VCaP (cell line): ENCODE data around the gene ZMYM4.

Experiments used
- H3K27ac ChIP-seq: fragments of 450-650 bp; 2 replicates; pipeline ENCODE4 v1.5.1; 2017
- TF ChIP-seq, protein P1 (sequence below): fragments of 450-650 bp; conservative IDR thresholded peaks from 2 replicates; pipeline ENCODE4 v1.5.1; 2017; ENCODE audit warnings: mild to moderate bottlenecking, moderate library complexity

The ZMYM4 gene

DNA sequence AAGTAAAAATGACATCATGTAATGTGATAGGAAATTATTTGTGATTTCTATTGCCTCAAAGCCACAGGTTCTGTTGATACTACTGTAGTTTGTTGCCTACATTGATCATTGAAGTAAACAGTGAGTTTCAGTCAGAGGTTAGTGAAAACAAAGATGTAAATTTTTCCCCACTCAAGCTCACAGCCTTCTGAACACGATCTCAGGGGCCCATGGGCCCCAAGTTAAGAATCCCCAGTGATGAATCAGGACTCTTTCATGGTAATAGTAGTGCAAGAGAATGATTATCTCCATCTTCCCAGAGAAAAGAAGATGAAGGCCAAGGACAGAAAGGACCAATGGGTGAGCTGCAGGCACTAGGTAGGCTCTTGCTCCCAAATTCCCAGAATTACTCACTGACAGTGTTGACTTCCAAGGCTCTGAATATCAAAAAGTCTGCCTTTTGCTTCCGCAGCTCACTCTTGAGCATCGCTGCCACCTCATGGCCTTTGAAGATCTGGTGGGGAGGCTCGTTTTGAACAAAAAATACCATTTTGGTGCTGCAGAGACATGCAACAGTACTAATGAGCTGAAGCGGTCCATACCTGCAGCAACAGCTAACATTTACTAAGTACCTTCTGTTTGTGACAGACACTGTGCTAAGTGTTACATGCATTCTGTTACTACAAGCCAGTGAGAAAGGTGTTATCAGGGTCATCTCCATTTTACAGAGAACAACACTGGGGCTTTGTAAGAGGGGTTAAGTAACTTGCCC lies 175.4 kb downstream of the ZMYM4 start:
- H3K27ac ChIP-seq: 0 out of 2 replicates have a peak overlapping the region, but pooled peaks have one; percentile 3
- TF ChIP-seq, protein P1, sequence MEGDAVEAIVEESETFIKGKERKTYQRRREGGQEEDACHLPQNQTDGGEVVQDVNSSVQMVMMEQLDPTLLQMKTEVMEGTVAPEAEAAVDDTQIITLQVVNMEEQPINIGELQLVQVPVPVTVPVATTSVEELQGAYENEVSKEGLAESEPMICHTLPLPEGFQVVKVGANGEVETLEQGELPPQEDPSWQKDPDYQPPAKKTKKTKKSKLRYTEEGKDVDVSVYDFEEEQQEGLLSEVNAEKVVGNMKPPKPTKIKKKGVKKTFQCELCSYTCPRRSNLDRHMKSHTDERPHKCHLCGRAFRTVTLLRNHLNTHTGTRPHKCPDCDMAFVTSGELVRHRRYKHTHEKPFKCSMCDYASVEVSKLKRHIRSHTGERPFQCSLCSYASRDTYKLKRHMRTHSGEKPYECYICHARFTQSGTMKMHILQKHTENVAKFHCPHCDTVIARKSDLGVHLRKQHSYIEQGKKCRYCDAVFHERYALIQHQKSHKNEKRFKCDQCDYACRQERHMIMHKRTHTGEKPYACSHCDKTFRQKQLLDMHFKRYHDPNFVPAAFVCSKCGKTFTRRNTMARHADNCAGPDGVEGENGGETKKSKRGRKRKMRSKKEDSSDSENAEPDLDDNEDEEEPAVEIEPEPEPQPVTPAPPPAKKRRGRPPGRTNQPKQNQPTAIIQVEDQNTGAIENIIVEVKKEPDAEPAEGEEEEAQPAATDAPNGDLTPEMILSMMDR: 0 out of 2 replicates have a peak, but pooled peaks have one; percentile 16

DNA sequence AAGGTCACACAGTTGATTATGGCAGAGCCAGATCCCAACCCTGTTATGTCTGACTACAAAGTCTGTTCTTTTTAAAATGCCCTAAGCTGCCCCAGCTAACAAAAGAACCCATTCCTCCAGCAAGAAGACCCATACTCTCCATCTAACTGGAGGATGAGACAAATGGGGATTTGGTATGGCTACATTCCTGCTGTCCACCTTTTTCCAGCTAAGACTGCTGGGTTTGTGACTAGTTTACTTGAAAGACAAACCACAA lies 175.9 kb downstream of the ZMYM4 start:
- H3K27ac ChIP-seq: 0 out of 2 replicates have a peak overlapping the region, but pooled peaks have one; percentile 3
- TF ChIP-seq, protein P1: no peak

DNA sequence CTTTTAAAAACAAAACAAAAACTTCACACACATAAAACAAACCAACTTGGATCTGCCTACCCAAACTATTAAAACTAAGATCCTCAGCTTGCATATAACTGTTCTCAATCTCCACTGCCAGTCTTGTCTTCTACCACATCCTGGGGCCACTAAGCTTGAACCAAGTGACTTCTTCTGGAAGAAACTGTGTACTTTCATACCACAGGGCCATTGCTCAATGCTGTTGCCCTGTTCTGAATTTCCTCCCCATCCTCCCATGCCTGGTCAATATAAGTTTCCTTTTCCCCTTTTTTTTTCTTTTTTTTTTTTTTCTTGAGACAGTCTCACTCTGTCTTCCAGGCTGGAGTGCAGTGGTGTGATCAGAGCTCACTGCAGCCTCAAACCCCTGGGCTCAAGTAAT lies 178.8 kb downstream of the ZMYM4 start:
- TF ChIP-seq, protein P1: no peak
- H3K27ac ChIP-seq: no peak overlapping the region

DNA sequence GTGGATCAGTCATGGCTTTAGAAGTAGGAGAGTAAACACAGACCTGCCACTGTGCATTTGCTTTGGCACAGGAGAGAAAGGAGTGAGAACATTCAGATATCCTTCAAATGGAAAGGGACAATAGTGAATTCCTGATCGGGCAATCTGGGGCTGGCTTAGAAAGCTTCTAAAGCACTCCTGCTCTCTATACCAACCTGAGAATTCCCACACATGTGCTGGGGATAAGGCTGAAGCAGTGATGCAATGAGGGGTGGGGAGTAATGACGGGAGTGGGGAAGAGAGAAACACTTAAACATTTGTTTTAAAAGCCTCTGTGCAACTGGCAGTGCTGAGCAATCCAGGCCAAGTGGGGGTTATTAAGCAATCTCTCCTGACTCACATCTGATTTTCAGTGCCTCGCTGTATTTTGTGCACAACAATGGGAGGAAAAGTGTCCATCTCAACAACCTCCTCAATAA lies 179.9 kb downstream of the ZMYM4 start:
- H3K27ac ChIP-seq: peak overlapping the region; percentile 31; the same call in 1 of the 2 replicates
- TF ChIP-seq, protein P1: no peak

DNA sequence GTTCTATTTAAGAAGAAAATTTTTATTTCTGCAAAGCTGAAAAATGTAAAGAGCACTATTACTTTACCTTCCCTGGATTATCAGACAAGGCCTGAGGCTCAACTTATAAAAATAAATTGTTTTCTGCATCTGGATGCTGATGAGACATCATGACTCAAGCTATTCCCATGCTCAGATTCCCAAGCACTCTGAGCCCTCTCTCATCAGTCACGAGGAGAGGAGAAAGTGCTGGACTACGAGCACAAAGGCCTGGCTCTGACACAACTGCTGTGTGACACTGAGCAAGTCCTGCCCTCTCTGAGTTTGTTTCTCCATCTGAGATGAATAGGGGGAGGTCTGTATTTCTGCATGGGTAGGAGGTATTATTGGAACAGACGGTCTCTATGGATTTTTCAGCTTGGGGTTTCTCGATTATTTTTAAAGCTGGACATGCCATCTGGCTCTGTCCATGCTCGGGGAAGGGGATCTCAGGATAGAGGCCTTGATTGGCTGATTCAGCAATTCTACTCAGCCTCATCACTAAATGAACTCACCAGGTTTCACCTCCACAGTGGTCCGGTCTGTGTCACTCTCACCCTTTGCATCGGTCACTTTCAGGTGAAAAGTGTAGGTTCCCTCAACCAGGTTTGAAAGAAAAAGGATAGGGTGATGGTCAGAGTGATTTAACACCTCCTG lies 181.0 kb downstream of the ZMYM4 start:
- peak overlapping the region; percentile 81; the same call in 1 of the 2 replicates for H3K27ac ChIP-seq
- TF ChIP-seq, protein P1: no peak

DNA sequence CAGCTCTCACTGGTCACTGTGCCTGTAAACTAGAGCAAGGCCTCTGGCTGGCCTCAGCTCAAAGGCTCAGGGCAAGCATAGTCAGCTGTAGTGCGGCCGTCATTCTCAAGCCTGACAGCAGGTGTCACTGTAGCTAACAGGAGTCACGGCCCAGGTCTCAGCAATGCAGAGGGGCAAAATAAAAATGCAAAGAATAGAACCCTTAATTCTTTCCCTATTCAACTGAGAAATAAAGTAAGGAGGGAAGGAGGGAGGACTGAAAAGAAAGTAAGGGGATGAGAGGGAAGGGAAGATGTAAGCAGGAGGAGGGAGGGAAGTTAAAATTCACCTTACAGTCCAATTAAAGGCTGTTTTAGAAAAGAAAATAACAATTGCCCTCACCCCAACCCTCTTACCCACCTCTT lies 182.6 kb downstream of the ZMYM4 start:
- peak overlapping the region; percentile 81 for H3K27ac ChIP-seq
- TF ChIP-seq, protein P1: peak; percentile 92

DNA sequence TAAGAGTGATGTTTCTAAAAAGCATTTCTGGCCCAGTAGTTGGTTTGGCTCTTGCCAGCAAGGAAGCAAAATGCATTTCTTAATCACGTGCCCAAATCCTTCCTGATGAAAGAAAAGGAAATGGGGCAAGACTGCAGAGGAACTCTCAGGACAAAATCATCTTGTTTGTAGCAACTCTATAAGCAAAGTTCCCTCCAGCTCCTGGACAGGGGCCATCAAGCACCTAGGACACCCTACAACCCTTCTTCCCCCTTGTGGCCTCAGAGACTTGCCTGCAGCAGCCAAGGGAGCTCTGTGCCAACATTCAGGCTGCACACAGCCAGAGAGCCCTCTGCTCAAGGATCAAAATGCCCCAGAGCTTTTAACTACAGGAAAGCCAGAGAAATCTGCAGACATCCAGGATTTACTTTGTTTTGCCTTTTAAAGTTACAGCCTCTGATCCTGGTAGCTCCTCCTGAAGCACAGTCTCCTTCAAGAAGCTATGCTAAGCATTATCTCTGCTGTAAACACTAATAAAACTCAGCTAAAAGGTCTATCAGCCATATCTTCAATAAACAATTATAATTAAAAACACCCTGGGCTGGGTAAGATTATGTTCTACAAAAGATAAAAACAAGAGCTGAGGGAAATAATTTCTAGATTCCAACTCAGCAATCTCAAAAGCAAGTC lies 183.7 kb downstream of the ZMYM4 start:
- H3K27ac ChIP-seq: peak overlapping the region; percentile 81
- TF ChIP-seq, protein P1: no peak
